Spleen (tissue), 11 donors: ENCODE data around the gene HOXA1. TPM values are rescaled to one million over a fixed set of nuclear protein-coding genes. Genes with fewer than 3 reads are reported as not detected.

Experiments
- DNase-seq: peaks from one replicate; pipeline ENCODE4 v3.0.0-alpha.2; 2020
- H3K27ac ChIP-seq, 8 donors: fragments of 200-600 bp; sonication (generic) in 7 of 8; 1 replicate in 4 of 8; 2 replicates in 4 of 8; pipeline versions ENCODE4 v1.5.0 to v1.8.0; 2016 to 2021; ENCODE audit warnings: inconsistent platforms in 4 of 8, mild to moderate bottlenecking in 4 of 8, moderate library complexity in 1 of 8
- H3K27me3 ChIP-seq, 7 donors: fragments of 200-600 bp; sonication (generic) in 6 of 7; replicated peaks in 1 of 7; 1 replicate in 4 of 7; 2 replicates in 3 of 7; pipeline versions ENCODE4 v1.5.0 to v1.8.0; 2016 to 2021; ENCODE audit warnings: inconsistent platforms in 3 of 7, mild to moderate bottlenecking in 1 of 7
- H3K36me3 ChIP-seq, 6 donors: fragments of 200-600 bp; sonication (generic) in 5 of 6; 1 replicate in 4 of 6; 2 replicates in 2 of 6; pipeline versions ENCODE4 v1.5.0 to v1.8.0; 2016 to 2021; ENCODE audit warnings: inconsistent platforms in 2 of 6
- H3K4me1 ChIP-seq, 6 donors: fragments of 200-600 bp; sonication (generic) in 5 of 6; 1 replicate in 3 of 6; 2 replicates in 3 of 6; pipeline versions ENCODE4 v1.5.0 to v1.8.0; 2016 to 2021; ENCODE audit warnings: inconsistent platforms in 3 of 6
- H3K4me3 ChIP-seq, 8 donors: fragments of 200-600 bp; sonication (generic) in 7 of 8; 1 replicate in 4 of 8; 2 replicates in 4 of 8; pipeline versions ENCODE4 v1.5.0 to v1.8.0; 2016 to 2021; ENCODE audit warnings: inconsistent platforms in 4 of 8, mild to moderate bottlenecking in 4 of 8, moderate library complexity in 2 of 8
- H3K9me3 ChIP-seq, 8 donors: fragments of 200-600 bp; sonication (generic) in 7 of 8; 1 replicate in 4 of 8; 2 replicates in 4 of 8; pipeline versions ENCODE4 v1.5.0 to v1.8.0; 2016 to 2021; ENCODE audit warnings: inconsistent platforms in 4 of 8
- POLR2A ChIP-seq, 3 donors: fragments of 450-650 bp; IDR thresholded peaks; one replicate each; pipeline ENCODE4 v1.5.1; 2017; ENCODE audit warnings: antibody characterized with exemption in 3 of 3, mild to moderate bottlenecking in 1 of 3
- POLR2AphosphoS5 ChIP-seq, 3 donors: sonication (generic); formaldehyde crosslinking; IDR thresholded peaks; one replicate each; pipeline ENCODE4 v1.5.1; 2017; ENCODE audit warnings: antibody characterized with exemption in 3 of 3
- WGBS, 5 donors: extraction: QIAGEN DNeasy Blood & Tissue Kit in 3 of 5; methylation state at CpG; one replicate each; pipeline versions ENCODE4 v1.1.5 to v1.1.7; 2013 to 2018; 5-methylcytosine and 5-hydroxymethylcytosine counted together
- intact Hi-C: fragments of 100-400 bp; cut with DNase I; formaldehyde crosslinking; loops from one replicate; pipeline ENCODE4 v1.15.0; 2023; ENCODE audit warnings: low total_unique reads
- polyA plus RNA-seq, 3 donors: library from polyadenylated mRNA; stranded (reverse); fragments of 200-250 nt; gene quantifications; one replicate each; pipeline ENCODE4 v1.2.1, GENCODE V29; 2013
- total RNA-seq, 7 donors: library from RNA; depleted of rRNA in 3 of 7; stranded (reverse); fragments of >200 nt in 3 of 7; fragmentation: NEBNext Ultra II Directional in 4 of 7; extraction: Animal tissue kit (Norgen Biotek cat#: 25700) in 4 of 7; gene quantifications; one replicate each; pipeline versions ENCODE4 v1.1.0 to v1.2.1, GENCODE V29; 2016 to 2021
- TF ChIP-seq, protein P1 (sequence below), 11 experiments: fragments of 200-600 bp in 7 of 11; fragments of 450-650 bp in 4 of 11; sonication (generic) in 4 of 11; IDR thresholded peaks in 8 of 11; conservative IDR thresholded peaks in 3 of 11; 1 replicate in 7 of 11; 2 replicates in 4 of 11; pipeline versions ENCODE4 v1.4.0 to v1.8.0; 2016 to 2021; ENCODE audit warnings: antibody characterized with exemption in 11 of 11, inconsistent platforms in 4 of 11, mild to moderate bottlenecking in 1 of 11
- donor health status: healthy with polysubstance abuse.
- donor health status: DM: no; HTN: no; CAD: no; lungs with moderate emphysema.
- donor health status: DM: no; HTN: no; CAD: no.
- donor health status: Bipolar disorder and iron deficiency.
- donor health status: healthy.
- donor health status: DM: no; HTN: no; CAD: no.
- donor health status: DM: yes; HTN: yes; CAD: no.

The HOXA1 gene
- total and polyA plus RNA-seq, 10 donors: 0.33 to 4.1 (median 1.5) TPM

DNA sequence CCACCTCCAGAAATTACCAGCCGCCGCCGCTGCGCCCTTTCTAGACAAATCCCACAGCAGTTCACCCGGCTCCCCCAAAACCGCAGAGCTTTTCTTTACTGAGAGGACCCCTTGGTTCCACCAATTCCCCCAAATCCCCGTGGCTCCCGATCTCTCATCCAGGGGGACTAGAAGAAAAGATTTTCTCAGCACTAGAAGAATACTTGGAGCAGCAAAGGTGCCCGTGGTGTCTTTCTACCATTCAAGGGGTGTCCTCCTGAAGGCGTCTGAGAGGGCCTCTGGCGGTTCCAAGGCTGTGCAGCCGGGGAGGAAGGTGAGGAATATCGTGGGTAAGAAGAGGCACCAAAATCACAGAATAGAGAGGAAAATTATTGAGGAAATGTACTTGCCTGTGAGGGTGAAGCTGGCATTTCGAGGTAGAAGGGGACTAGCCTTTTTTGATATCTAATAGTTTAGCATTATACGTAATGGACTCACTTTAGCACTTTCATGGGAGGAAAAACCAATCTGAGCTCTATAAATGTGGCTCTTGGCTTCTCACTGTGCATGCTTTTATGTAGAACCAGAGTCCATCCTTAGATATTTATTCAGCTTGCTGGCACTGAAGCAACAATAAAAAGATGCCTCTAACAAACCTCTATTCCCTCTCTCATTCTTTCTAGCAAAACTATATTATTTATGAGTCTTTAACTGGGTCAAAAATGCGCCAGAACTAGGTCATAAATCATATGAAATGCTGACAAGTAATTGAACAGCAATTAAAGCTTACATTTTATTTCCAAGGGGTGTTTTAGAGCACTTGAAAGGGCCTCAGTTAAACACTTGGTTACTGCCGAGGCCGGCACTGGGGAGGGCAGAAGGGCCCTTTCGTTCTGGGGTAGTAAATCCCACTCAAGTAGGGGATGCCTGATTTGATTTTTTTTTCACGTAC is 20.5 kb upstream of the HOXA1 start:
- Histone ChIP-seq H3K27me3 (no peaks in the 10 kb centered on the region), H3K4me3 (peak overlapping the region in 5 of 8 donors; percentile 23 to 59 (median 27)), H3K4me1 (peaks cover 0 to 55% (median 24%) of the 10 kb centered on the region in 6 donors), H3K36me3 (no peaks in the 10 kb centered on the region), H3K27ac (peak overlapping the region in 7 of 8 donors; percentile 63 to 89 (median 71)), H3K9me3 (no peaks in the 10 kb centered on the region)
- WGBS, 5 donors: 63 to 85% (median 72%) methylated on average over 20 of the region's 20 CpGs
- DNase-seq: no peak
- TF ChIP-seq, protein P1, sequence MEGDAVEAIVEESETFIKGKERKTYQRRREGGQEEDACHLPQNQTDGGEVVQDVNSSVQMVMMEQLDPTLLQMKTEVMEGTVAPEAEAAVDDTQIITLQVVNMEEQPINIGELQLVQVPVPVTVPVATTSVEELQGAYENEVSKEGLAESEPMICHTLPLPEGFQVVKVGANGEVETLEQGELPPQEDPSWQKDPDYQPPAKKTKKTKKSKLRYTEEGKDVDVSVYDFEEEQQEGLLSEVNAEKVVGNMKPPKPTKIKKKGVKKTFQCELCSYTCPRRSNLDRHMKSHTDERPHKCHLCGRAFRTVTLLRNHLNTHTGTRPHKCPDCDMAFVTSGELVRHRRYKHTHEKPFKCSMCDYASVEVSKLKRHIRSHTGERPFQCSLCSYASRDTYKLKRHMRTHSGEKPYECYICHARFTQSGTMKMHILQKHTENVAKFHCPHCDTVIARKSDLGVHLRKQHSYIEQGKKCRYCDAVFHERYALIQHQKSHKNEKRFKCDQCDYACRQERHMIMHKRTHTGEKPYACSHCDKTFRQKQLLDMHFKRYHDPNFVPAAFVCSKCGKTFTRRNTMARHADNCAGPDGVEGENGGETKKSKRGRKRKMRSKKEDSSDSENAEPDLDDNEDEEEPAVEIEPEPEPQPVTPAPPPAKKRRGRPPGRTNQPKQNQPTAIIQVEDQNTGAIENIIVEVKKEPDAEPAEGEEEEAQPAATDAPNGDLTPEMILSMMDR (IDR thresholded peaks at IDR 0.05 in 8 of 11, conservative IDR thresholded peaks at IDR 0.05 in 3 of 11): no peak
- TF ChIP-seq POLR2A (IDR thresholded peaks at IDR 0.05) (no peak), POLR2AphosphoS5 (IDR thresholded peaks at IDR 0.05) (no peak)
- intact Hi-C loops: loop anchor here (10.0 kb wide), 1 partner anchor 361 kb away; no protein-coding TSS in a partner anchor

DNA sequence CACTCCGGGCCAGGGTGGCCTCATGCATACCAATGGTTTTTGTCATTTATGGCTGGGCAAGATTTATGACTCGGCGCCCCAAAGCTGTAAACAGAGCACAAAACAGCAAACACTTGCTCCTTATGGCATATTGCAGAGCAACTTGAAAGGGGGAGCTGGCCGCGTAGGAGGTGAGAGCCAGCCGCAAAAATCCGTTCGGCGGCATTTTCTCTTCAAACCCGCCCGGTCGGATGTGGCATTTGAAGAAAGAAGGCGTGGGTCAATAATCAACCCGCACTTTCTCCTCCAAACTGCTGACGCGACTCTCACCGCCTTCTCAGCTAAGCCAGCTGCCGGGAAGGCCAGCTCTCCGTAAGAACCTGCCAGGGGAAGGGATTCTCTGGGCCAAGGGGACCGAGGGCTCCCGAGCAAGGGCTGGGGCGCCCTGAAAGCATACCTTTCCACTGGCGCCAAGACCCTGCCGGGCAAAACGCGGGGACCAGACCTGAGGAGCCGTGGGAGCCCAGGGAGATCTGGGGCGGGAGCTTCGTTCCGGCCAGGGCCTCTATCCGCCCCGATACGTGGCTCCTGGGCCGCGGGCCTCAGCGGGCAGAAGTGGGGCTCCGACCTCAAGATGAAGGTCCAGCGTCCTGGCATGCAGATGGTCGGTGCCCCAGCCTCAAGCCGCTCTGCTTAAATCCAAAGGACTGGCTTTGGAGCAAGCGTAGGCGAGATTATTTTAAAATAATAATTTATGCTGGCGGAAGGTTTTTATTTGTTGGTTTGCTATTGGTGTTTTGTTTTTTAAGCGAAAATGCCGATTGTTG is 19.6 kb upstream of the HOXA1 start:
- H3K9me3 ChIP-seq: no peaks in the 10 kb centered on the region
- H3K4me1 ChIP-seq: peaks cover 0 to 62% (median 27%) of the 10 kb centered on the region in 6 donors
- peak overlapping the region; percentile 27 to 89 (median 71) for H3K27ac ChIP-seq
- intact Hi-C loops: loop anchor here (10.0 kb wide), 1 partner anchor 361 kb away; no protein-coding TSS in a partner anchor
- H3K4me3 ChIP-seq: peak overlapping the region in 6 of 8 donors; percentile 2 to 59 (median 25)
- H3K36me3 ChIP-seq: no peaks in the 10 kb centered on the region
- 59 to 88% (median 75%) methylated on average over 42 to 45 of the region's 45 CpGs for WGBS, 5 donors
- DNase-seq: no peak
- peak in 1 of 3 donors; percentile 37 for TF ChIP-seq POLR2AphosphoS5 (IDR thresholded peaks at IDR 0.05)
- TF ChIP-seq, protein P1 (IDR thresholded peaks at IDR 0.05 in 8 of 11, conservative IDR thresholded peaks at IDR 0.05 in 3 of 11): no peak
- no peak for TF ChIP-seq POLR2A (IDR thresholded peaks at IDR 0.05)
- H3K27me3 ChIP-seq: no peaks in the 10 kb centered on the region

DNA sequence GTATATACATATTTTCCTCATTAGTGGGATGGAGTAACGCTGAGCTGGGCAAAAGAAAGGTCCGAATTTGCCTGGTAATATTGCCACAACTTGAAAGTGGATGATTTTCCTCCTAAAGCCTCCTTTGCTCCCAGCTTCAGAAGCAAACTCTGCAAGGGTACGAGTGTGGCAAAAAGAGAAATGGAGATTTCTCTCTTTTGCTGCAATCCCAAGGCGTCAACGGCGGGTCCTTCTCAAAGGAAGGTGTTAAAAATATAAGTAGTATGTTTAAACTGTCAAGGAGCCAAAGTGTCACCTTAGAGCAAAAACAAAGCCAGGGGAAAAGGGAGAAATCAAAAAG is 19.1 kb upstream of the HOXA1 start:
- intact Hi-C loops: loop anchor here (10.0 kb wide), 1 partner anchor 360 kb away; no protein-coding TSS in a partner anchor
- peak overlapping the region in 5 of 8 donors; percentile 23 to 59 (median 26) for H3K4me3 ChIP-seq

More for the DNA sequence above, 19.1 kb upstream of the HOXA1 start:
- no peak for DNase-seq
- Histone ChIP-seq H3K27me3 (no peaks in the 10 kb centered on the region), H3K36me3 (no peaks in the 10 kb centered on the region), H3K4me1 (peaks cover 0 to 68% (median 27%) of the 10 kb centered on the region in 6 donors), H3K9me3 (no peaks in the 10 kb centered on the region), H3K27ac (peak overlapping the region in 7 of 8 donors; percentile 13 to 89 (median 71))
- WGBS, 5 donors: 66 to 80% (median 78%) methylated on average over 6 of the region's 6 CpGs
- no peak for TF ChIP-seq POLR2AphosphoS5 (IDR thresholded peaks at IDR 0.05)
- TF ChIP-seq POLR2A (IDR thresholded peaks at IDR 0.05): no peak
- TF ChIP-seq, protein P1 (IDR thresholded peaks at IDR 0.05 in 8 of 11, conservative IDR thresholded peaks at IDR 0.05 in 3 of 11): no peak
